H1 (cell line): ENCODE measurements around the gene ZGRF1. TPM values are rescaled to one million over a fixed set of nuclear protein-coding genes. Genes with fewer than 3 reads are reported as not detected.

Source experiments
- CTCF ChIA-PET: fragments of 300-600 bp; sonication (Branson Sonifier 250); formaldehyde crosslinking; loops from one replicate; lab custom pipeline; 2021; ENCODE audit not compliant: partially characterized antibody; lab: Charles Lee
- POLR2A ChIA-PET: fragments of 300-600 bp; sonication (Branson Sonifier 250); formaldehyde crosslinking; loops from one replicate; lab custom pipeline; 2021; ENCODE audit warnings: inconsistent platforms; ENCODE audit not compliant: partially characterized antibody; lab: Charles Lee
- DNase-seq, 2 experiments: peaks; one replicate each; pipeline versions ENCODE4 v3.0.0 to v3.0.0-alpha.2; 2010 to 2022; ENCODE audit warnings: low spot score in 2 of 2, low read depth in 1 of 2, mixed read lengths in 1 of 2
- FAIRE-seq: peaks from 2 replicates; lab custom pipeline; 2011; peaks lifted over from hg19 to GRCh38; lab: Jason Lieb, UNC
- H2AFZ ChIP-seq: 2 replicates; pipeline ENCODE4 v1.8.1; 2012; ENCODE audit warnings: low read length, inconsistent platforms
- H2AK5ac ChIP-seq: 2 replicates; pipeline ENCODE4 v1.6.1; 2013; ENCODE audit warnings: low read depth, low read length
- H2BK120ac ChIP-seq: replicated peaks from 2 replicates; pipeline ENCODE3; 2013; ENCODE audit warnings: low read depth, low read length, inconsistent platforms
- H2BK12ac ChIP-seq: 2 replicates; pipeline ENCODE4 v1.6.1; 2013; ENCODE audit warnings: low read depth, low read length
- H2BK15ac ChIP-seq: 2 replicates; pipeline ENCODE4 v1.6.1; 2013; ENCODE audit warnings: low read length
- H2BK20ac ChIP-seq: 2 replicates; pipeline ENCODE4 v1.6.1; 2013; ENCODE audit warnings: low read length
- H2BK5ac ChIP-seq: 2 replicates; pipeline ENCODE4 v1.6.1; 2013; ENCODE audit warnings: low read depth, low read length
- H3K14ac ChIP-seq: 2 replicates; pipeline ENCODE4 v1.6.1; 2013; ENCODE audit warnings: inconsistent platforms; ENCODE audit not compliant: insufficient read length
- H3K18ac ChIP-seq: 2 replicates; pipeline ENCODE4 v1.6.1; 2013; ENCODE audit warnings: low read length; ENCODE audit errors: extremely low read depth
- H3K23ac ChIP-seq: 2 replicates; pipeline ENCODE4 v1.6.1; 2013; ENCODE audit warnings: inconsistent platforms; ENCODE audit not compliant: insufficient read length
- H3K23me2 ChIP-seq: 2 replicates; pipeline ENCODE4 v1.6.1; 2013; ENCODE audit warnings: low read depth, low read length
- H3K27ac ChIP-seq: 2 replicates; pipeline ENCODE4 v1.6.1; 2011; ENCODE audit warnings: low read depth, low read length, inconsistent platforms
- H3K27me3 ChIP-seq, 4 experiments: replicated peaks in 1 of 4; 1 replicate in 1 of 4; 2 replicates in 3 of 4; pipeline versions ENCODE4 v1.6.1 to v1.8.1; 2011 to 2013; ENCODE audit warnings: low read length in 3 of 4, mild to moderate bottlenecking in 3 of 4, inconsistent platforms in 2 of 4, mixed read lengths in 2 of 4, moderate library complexity in 1 of 4; ENCODE audit not compliant: control insufficient read depth in 3 of 4, insufficient read depth in 3 of 4; ENCODE audit errors: extremely low read depth in 1 of 4
- H3K36me3 ChIP-seq, 4 experiments: 2 replicates each; pipeline versions ENCODE4 v1.6.1 to v1.8.1; 2011 to 2013; ENCODE audit warnings: mild to moderate bottlenecking in 4 of 4, low read length in 3 of 4, moderate library complexity in 2 of 4, control low read depth in 1 of 4, inconsistent platforms in 1 of 4; ENCODE audit not compliant: insufficient read depth in 4 of 4, control insufficient read depth in 2 of 4
- H3K4ac ChIP-seq: replicated peaks from 2 replicates; pipeline ENCODE3; 2013; ENCODE audit warnings: low read length, low read depth, mixed read lengths, inconsistent platforms; ENCODE audit not compliant: insufficient read length
- H3K4me1 ChIP-seq, 4 experiments: replicated peaks in 1 of 4; 1 replicate in 1 of 4; 2 replicates in 3 of 4; pipeline versions ENCODE4 v1.6.1 to v1.8.1; 2011 to 2013; ENCODE audit warnings: low read length in 3 of 4, inconsistent platforms in 2 of 4, mixed read lengths in 1 of 4; ENCODE audit not compliant: insufficient read depth in 4 of 4, control insufficient read depth in 3 of 4
- H3K4me2 ChIP-seq, 2 experiments: 2 replicates each; pipeline versions ENCODE4 v1.6.1 to v1.8.1; 2011 to 2013; ENCODE audit warnings: low read depth in 2 of 2, low read length in 2 of 2, control low read depth in 1 of 2, inconsistent platforms in 1 of 2, mild to moderate bottlenecking in 1 of 2; ENCODE audit not compliant: insufficient read depth in 1 of 2
- H3K4me3 ChIP-seq, 4 experiments: fragments of 200-600, 300-600 bp in 1 of 4; sonication (generic), shearing (Covaris generic), sonication (Bioruptor Twin) in 1 of 4; 2 replicates each; pipeline versions ENCODE4 v1.5.1 to v1.8.1; 2011 to 2016; ENCODE audit warnings: low read length in 4 of 4, low read depth in 3 of 4, control low read depth in 2 of 4, inconsistent platforms in 2 of 4, mild to moderate bottlenecking in 2 of 4, mixed read lengths in 1 of 4, moderate library complexity in 1 of 4; ENCODE audit not compliant: insufficient read depth in 2 of 4; ENCODE audit errors: extremely low read depth in 1 of 4
- H3K56ac ChIP-seq: replicated peaks from 2 replicates; pipeline ENCODE3; 2013; ENCODE audit warnings: low read depth, mild to moderate bottlenecking, mixed read lengths, low read length, inconsistent platforms; ENCODE audit not compliant: insufficient read length
- H3K79me1 ChIP-seq: 2 replicates; pipeline ENCODE4 v1.6.1; 2013; ENCODE audit warnings: low read depth, low read length, control low read depth
- H3K79me2 ChIP-seq, 2 experiments: 2 replicates each; pipeline versions ENCODE4 v1.6.1 to v1.8.1; 2012 to 2013; ENCODE audit warnings: low read length in 2 of 2, mild to moderate bottlenecking in 2 of 2, inconsistent platforms in 1 of 2; ENCODE audit not compliant: insufficient read depth in 2 of 2, control insufficient read depth in 1 of 2
- H3K9ac ChIP-seq, 4 experiments: replicated peaks in 1 of 4; 1 replicate in 1 of 4; 2 replicates in 3 of 4; pipeline versions ENCODE4 v1.6.1 to v1.8.1; 2011 to 2013; ENCODE audit warnings: low read depth in 3 of 4, low read length in 3 of 4, control low read depth in 2 of 4, mild to moderate bottlenecking in 2 of 4, moderate library complexity in 2 of 4, inconsistent platforms in 1 of 4; ENCODE audit errors: extremely low read depth in 1 of 4
- H3K9me3 ChIP-seq, 2 experiments: 2 replicates each; pipeline versions ENCODE4 v1.6.1 to v1.8.1; 2012 to 2013; ENCODE audit warnings: mild to moderate bottlenecking in 2 of 2, moderate library complexity in 2 of 2, control low read depth in 1 of 2, inconsistent platforms in 1 of 2, low read depth in 1 of 2, low read length in 1 of 2, mixed read lengths in 1 of 2; ENCODE audit not compliant: insufficient read depth in 2 of 2
- H4K20me1 ChIP-seq, 2 experiments: replicated peaks in 1 of 2; 2 replicates each; pipeline versions ENCODE3 to v1.8.1; 2011 to 2013; ENCODE audit warnings: inconsistent platforms in 2 of 2, low read length in 2 of 2, mild to moderate bottlenecking in 1 of 2; ENCODE audit not compliant: insufficient read depth in 2 of 2, control insufficient read depth in 1 of 2
- H4K5ac ChIP-seq: 2 replicates; pipeline ENCODE4 v1.6.1; 2013; ENCODE audit warnings: low read length, low read depth, mixed read lengths, inconsistent platforms; ENCODE audit not compliant: insufficient read length
- H4K8ac ChIP-seq: 2 replicates; pipeline ENCODE4 v1.8.0; 2013; ENCODE audit warnings: mild to moderate bottlenecking, moderate library complexity, low read length, inconsistent platforms; ENCODE audit not compliant: insufficient read depth; ENCODE audit errors: extremely low read depth
- H4K91ac ChIP-seq: replicated peaks from 2 replicates; pipeline ENCODE3; 2013; ENCODE audit warnings: low read length, mixed read lengths, inconsistent platforms; ENCODE audit not compliant: insufficient read length
- E2F6 ChIP-seq: IDR thresholded peaks from 2 replicates; pipeline ENCODE4 v1.6.1; 2012; ENCODE audit warnings: inconsistent platforms
- EP300 ChIP-seq, 2 experiments: IDR thresholded peaks; 1 replicate in 1 of 2; 2 replicates in 1 of 2; pipeline ENCODE4 v1.6.1; 2011 to 2012; ENCODE audit warnings: low read depth in 2 of 2, low read length in 2 of 2, mild to moderate bottlenecking in 2 of 2, borderline replicate concordance in 1 of 2, inconsistent platforms in 1 of 2, moderate library complexity in 1 of 2
- FOSL1 ChIP-seq: IDR thresholded peaks from 2 replicates; pipeline ENCODE4 v1.6.1; 2011; ENCODE audit warnings: mild to moderate bottlenecking, low read depth, low read length, moderate library complexity; ENCODE audit not compliant: insufficient read depth
- KDM1A ChIP-seq: fragments of 200-600, 300-600 bp; sonication (generic); IDR thresholded peaks from 2 replicates; pipeline ENCODE4 v1.7.1; 2016; ENCODE audit warnings: mild to moderate bottlenecking, low read length, borderline replicate concordance
- POLR2AphosphoS5 ChIP-seq: IDR thresholded peaks from 2 replicates; pipeline ENCODE4 v1.6.1; 2011; ENCODE audit warnings: low read depth, low read length
- POU5F1 ChIP-seq: IDR thresholded peaks from 2 replicates; pipeline ENCODE4 v1.6.1; 2011; ENCODE audit warnings: low read depth, mild to moderate bottlenecking, low read length, moderate library complexity
- RNF2 ChIP-seq: fragments of 200-900, 300-1000 bp; sonication (generic); IDR thresholded peaks from 2 replicates; pipeline ENCODE4 v1.7.1; 2016; ENCODE audit warnings: borderline replicate concordance, low read depth, mild to moderate bottlenecking, antibody characterized with exemption, low read length; ENCODE audit not compliant: poor library complexity, severe bottlenecking; ENCODE audit errors: missing control alignments
- SAP30 ChIP-seq: fragments of 300-600 bp; sonication (generic); IDR thresholded peaks from 2 replicates; pipeline ENCODE4 v1.7.1; 2012; ENCODE audit warnings: low read length, moderate library complexity, mild to moderate bottlenecking, inconsistent platforms; ENCODE audit not compliant: insufficient read depth, insufficient replicate concordance
- TCF12 ChIP-seq: IDR thresholded peaks from 2 replicates; pipeline ENCODE4 v1.6.1; 2011; ENCODE audit warnings: low read depth, mild to moderate bottlenecking, low read length
- ZNF274 ChIP-seq: IDR thresholded peaks from 2 replicates; pipeline ENCODE4 v1.7.0; 2012; ENCODE audit warnings: low read length, borderline replicate concordance; ENCODE audit errors: extremely low read depth
- WGBS, 2 experiments: shearing (Covaris generic) in 1 of 2; methylation state at CpG; one replicate each; pipeline versions ENCODE4 v1.1.6 to v1.1.7; 2013 to 2015; ENCODE audit warnings: low lambda C conversion rate in 2 of 2, mixed read lengths in 2 of 2, inconsistent platforms in 1 of 2, low coverage in 1 of 2, missing lambda C conversion rate in 1 of 2; ENCODE audit not compliant: insufficient replicate concordance in 2 of 2, insufficient coverage in 1 of 2, insufficient read length in 1 of 2; ENCODE audit errors: extremely low coverage in 1 of 2, missing lambda C conversion rate in 1 of 2; 5-methylcytosine and 5-hydroxymethylcytosine counted together
- polyA plus RNA-seq, 7 experiments: library from polyadenylated mRNA; depleted of rRNA in 3 of 7; stranded (reverse) in 5 of 7; unstranded in 2 of 7; fragments of >200 nt in 5 of 7; fragments of 200-250 nt in 2 of 7; gene quantifications; 1 replicate in 5 of 7; 2 replicates in 1 of 7; 4 replicates in 1 of 7; pipeline versions ENCODE4 v1.2.1 to v1.2.3, GENCODE V29; 2011 to 2013; ENCODE audit warnings: missing spikeins in 2 of 7, mixed read lengths in 2 of 7
- total RNA-seq: library from RNA; stranded (reverse); fragmentation: NEBNext Ultra II Directional; extraction: Animal tissue kit (Norgen Biotek cat#: 25700); gene quantifications from 2 replicates; pipeline ENCODE4 v1.2.1, GENCODE V29; 2021
- TF ChIP-seq, protein P1 (sequence below): IDR thresholded peaks from 2 replicates; pipeline ENCODE4 v1.6.1; 2011; ENCODE audit warnings: low read length, improper control_type of control experiment

Gene ZGRF1
- total and polyA plus RNA-seq, 2 of the 8 experiments (the other 6 are each of a cell fraction or from before 2014, with no cell fraction given) = 12.0 to 44.6 TPM

DNA sequence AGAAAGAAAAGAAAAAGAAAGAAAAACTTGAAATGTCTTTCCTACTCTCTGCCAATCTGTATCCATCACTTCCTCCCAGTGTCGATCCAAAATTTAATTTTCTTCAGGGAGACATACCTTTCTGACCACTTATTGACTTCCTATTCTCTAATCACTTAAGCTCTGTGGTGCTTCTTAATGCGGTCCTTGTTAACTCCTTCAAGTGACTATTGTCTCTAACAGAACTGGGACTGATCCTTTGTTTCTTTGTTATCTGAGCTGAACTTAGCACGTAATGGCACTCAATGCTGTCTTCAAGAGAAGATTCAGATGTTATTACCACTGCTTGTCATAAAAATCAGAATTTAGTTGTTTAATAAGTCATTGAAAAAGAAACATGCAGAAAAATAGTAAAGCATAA lies 31.4 kb upstream of the ZGRF1 start:
- Histone ChIP-seq H2BK20ac (no peak overlapping the region), H3K4me1 (no peaks in the 10 kb centered on the region; a peak in 1 of 7 replicates), H3K4me3 (no peak overlapping the region), H3K23me2 (no peaks in the 10 kb centered on the region), H3K27ac (no peak overlapping the region), H3K4ac (no peak overlapping the region), H3K79me1 (no peaks in the 10 kb centered on the region), H3K14ac (no peak overlapping the region), H3K9ac (no peak overlapping the region), H2BK5ac (no peak overlapping the region), H2BK120ac (no peak overlapping the region), H3K56ac (no peak overlapping the region), H4K5ac (no peak overlapping the region), H3K36me3 (no peaks in the 10 kb centered on the region), H2BK15ac (peak overlapping the region; percentile 61; the same call in 1 of the 2 replicates), H3K4me2 (no peak overlapping the region), H2BK12ac (0 out of 2 replicates have a peak overlapping the region, but pooled peaks have one; percentile 33), H3K27me3 (no peaks in the 10 kb centered on the region), H3K79me2 (no peaks in the 10 kb centered on the region), H3K23ac (no peak overlapping the region), H3K9me3 (no peaks in the 10 kb centered on the region), H2AFZ (no peak overlapping the region), H4K91ac (no peak overlapping the region), H4K8ac (no peak overlapping the region), H4K20me1 (no peaks in the 10 kb centered on the region), H2AK5ac (no peak overlapping the region), H3K18ac (no peak overlapping the region; the same call in 1 of the 2 replicates)
- DNase-seq (no peak), FAIRE-seq (no peak)
- POLR2A ChIA-PET = interaction anchor here (0.6 to 6.8 kb wide), 4 partner anchors 9 to 23 kb away, joined by 3 to 67 read pairs (median 12); no protein-coding TSS in a partner anchor
- CTCF ChIA-PET = interaction anchor here (1.0 to 2.5 kb wide), 2 partner anchors 10 to 97 kb away, joined by 3 to 14 read pairs; no protein-coding TSS in a partner anchor
- 86% methylated on average over 3 of the region's 3 CpGs; no CpG with 5 or more reads in 1 of the 2 experiments for WGBS, 2 experiments
- TF ChIP-seq SAP30 (no peak), FOSL1 (no peak), EP300 (IDR thresholded peaks at IDR 0.05; ENCODE audit: borderline replicate concordance in 1 of 2, low read depth in 2 of 2, low read length in 2 of 2) (no peak), ZNF274 (no peak), POLR2AphosphoS5 (no peak), E2F6 (no peak), KDM1A (no peak), POU5F1 (no peak), RNF2 (no peak), TCF12 (no peak)
- TF ChIP-seq, protein P1, sequence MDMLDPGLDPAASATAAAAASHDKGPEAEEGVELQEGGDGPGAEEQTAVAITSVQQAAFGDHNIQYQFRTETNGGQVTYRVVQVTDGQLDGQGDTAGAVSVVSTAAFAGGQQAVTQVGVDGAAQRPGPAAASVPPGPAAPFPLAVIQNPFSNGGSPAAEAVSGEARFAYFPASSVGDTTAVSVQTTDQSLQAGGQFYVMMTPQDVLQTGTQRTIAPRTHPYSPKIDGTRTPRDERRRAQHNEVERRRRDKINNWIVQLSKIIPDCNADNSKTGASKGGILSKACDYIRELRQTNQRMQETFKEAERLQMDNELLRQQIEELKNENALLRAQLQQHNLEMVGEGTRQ = no peak
